Vagina (tissue), 2 donors: ENCODE data around the gene GUCY2F. TPM values are rescaled to one million over a fixed set of nuclear protein-coding genes. Genes with fewer than 3 reads are reported as not detected.

Source experiments
- DNase-seq, 2 donors: peaks; one replicate each; pipeline ENCODE4 v3.0.0-alpha.2; 2017; ENCODE audit errors: extremely low spot score in 2 of 2
- H3K27ac ChIP-seq: fragments of 200-600 bp; sonication (generic); one replicate; pipeline ENCODE4 v1.5.1; 2019
- H3K27me3 ChIP-seq: fragments of 200-600 bp; sonication (generic); one replicate; pipeline ENCODE4 v1.5.1; 2019
- H3K36me3 ChIP-seq, 2 donors: fragments of 200-600 bp; sonication (generic); one replicate each; pipeline ENCODE4 v1.5.1; 2017 to 2019
- H3K4me1 ChIP-seq: fragments of 200-600 bp; sonication (generic); one replicate; pipeline ENCODE4 v1.5.1; 2019
- H3K4me3 ChIP-seq, 2 donors: fragments of 200-600 bp; sonication (generic); 1 replicate in 1 of 2; 2 replicates in 1 of 2; pipeline ENCODE4 v1.5.1; 2016 to 2019
- H3K9me3 ChIP-seq: fragments of 200-600 bp; sonication (generic); one replicate; pipeline ENCODE4 v1.5.1; 2019
- CTCF ChIP-seq, 3 experiments: fragments of 450-650 bp in 2 of 3; fragments of 200-600 bp in 1 of 3; sonication (generic) in 1 of 3; IDR thresholded peaks; one replicate each; pipeline ENCODE4 v1.5.1; 2017 to 2019; ENCODE audit warnings: antibody characterized with exemption in 3 of 3, mild to moderate bottlenecking in 2 of 3, moderate library complexity in 2 of 3
- POLR2A ChIP-seq, 2 donors: fragments of 450-650 bp; IDR thresholded peaks; one replicate each; pipeline ENCODE4 v1.6.1; 2017; ENCODE audit warnings: antibody characterized with exemption in 2 of 2, mild to moderate bottlenecking in 2 of 2, moderate library complexity in 2 of 2
- POLR2AphosphoS5 ChIP-seq, 2 donors: sonication (generic); formaldehyde crosslinking; IDR thresholded peaks; one replicate each; pipeline ENCODE4 v1.9.0; 2017; ENCODE audit warnings: antibody characterized with exemption in 2 of 2, mild to moderate bottlenecking in 2 of 2, low read depth in 1 of 2; ENCODE audit not compliant: insufficient read depth in 1 of 2
- intact Hi-C: fragments of 100-400 bp; cut with DNase I; formaldehyde crosslinking; loops from one replicate; pipeline ENCODE4 v1.15.1; 2023
- total RNA-seq: library from RNA; depleted of rRNA; stranded (reverse); fragments of >200 nt; gene quantifications from one replicate; pipeline ENCODE4 v1.2.3, GENCODE V29; 2016

Gene GUCY2F
- total RNA-seq, 1 donor from 2014 or later = not detected

- Histone ChIP-seq H3K27ac (no peak overlapping the region), H3K9me3 (no peaks in the 10 kb centered on the region), H3K4me3 (no peak overlapping the region), H3K36me3 (no peaks in the 10 kb centered on the region), H3K4me1 (no peaks in the 10 kb centered on the region), H3K27me3 (no peaks in the 10 kb centered on the region)
- intact Hi-C loops = no loop called here
- TF ChIP-seq POLR2A (IDR thresholded peaks at IDR 0.05) (no peak), POLR2AphosphoS5 (IDR thresholded peaks at IDR 0.05; ENCODE audit: insufficient read depth in 1 of 2, low read depth in 1 of 2) (no peak), CTCF (IDR thresholded peaks at IDR 0.05) (no peak)
- no peak for DNase-seq
Observed at GRCh38 chrX:109346491-109346890, 135.4 kb downstream of the GUCY2F start.

GRCh38 chrX:109345856-109346255 lies 136.0 kb downstream of the GUCY2F start:
- Histone ChIP-seq H3K4me3 (no peak overlapping the region), H3K27ac (no peak overlapping the region), H3K4me1 (no peaks in the 10 kb centered on the region), H3K36me3 (no peaks in the 10 kb centered on the region), H3K9me3 (no peaks in the 10 kb centered on the region), H3K27me3 (no peaks in the 10 kb centered on the region)
- no peak for DNase-seq
- TF ChIP-seq CTCF (IDR thresholded peaks at IDR 0.05) = no peak
- no peak for TF ChIP-seq POLR2A (IDR thresholded peaks at IDR 0.05)
- TF ChIP-seq POLR2AphosphoS5 (IDR thresholded peaks at IDR 0.05; ENCODE audit: insufficient read depth in 1 of 2, low read depth in 1 of 2) = no peak
- intact Hi-C loops = no loop called here

GRCh38 chrX:109344678-109345077 lies 137.2 kb downstream of the GUCY2F start:
- H3K36me3 ChIP-seq = no peaks in the 10 kb centered on the region
- H3K27ac ChIP-seq = no peak overlapping the region
- DNase-seq = no peak
- no peaks in the 10 kb centered on the region for H3K27me3 ChIP-seq
- no peak overlapping the region for H3K4me3 ChIP-seq
- no peaks in the 10 kb centered on the region for H3K4me1 ChIP-seq
- intact Hi-C loops = no loop called here
- TF ChIP-seq POLR2AphosphoS5 (IDR thresholded peaks at IDR 0.05; ENCODE audit: insufficient read depth in 1 of 2, low read depth in 1 of 2) (no peak), CTCF (IDR thresholded peaks at IDR 0.05) (no peak), POLR2A (IDR thresholded peaks at IDR 0.05) (no peak)
- H3K9me3 ChIP-seq = no peaks in the 10 kb centered on the region

- Histone ChIP-seq H3K27me3 (no peaks in the 10 kb centered on the region), H3K27ac (no peak overlapping the region), H3K4me1 (no peaks in the 10 kb centered on the region), H3K4me3 (no peak overlapping the region), H3K36me3 (no peaks in the 10 kb centered on the region), H3K9me3 (no peaks in the 10 kb centered on the region)
- intact Hi-C loops = no loop called here
- TF ChIP-seq POLR2A (IDR thresholded peaks at IDR 0.05) = no peak
- TF ChIP-seq POLR2AphosphoS5 (IDR thresholded peaks at IDR 0.05; ENCODE audit: insufficient read depth in 1 of 2, low read depth in 1 of 2) = no peak
- TF ChIP-seq CTCF (IDR thresholded peaks at IDR 0.05) = no peak
- no peak for DNase-seq
Observed at GRCh38 chrX:109344101-109344500, 137.8 kb downstream of the GUCY2F start.

- Histone ChIP-seq H3K4me1 (no peaks in the 10 kb centered on the region), H3K27ac (no peak overlapping the region), H3K4me3 (no peak overlapping the region), H3K27me3 (no peaks in the 10 kb centered on the region), H3K36me3 (no peaks in the 10 kb centered on the region), H3K9me3 (no peaks in the 10 kb centered on the region)
- TF ChIP-seq POLR2A (IDR thresholded peaks at IDR 0.05) (no peak), POLR2AphosphoS5 (IDR thresholded peaks at IDR 0.05; ENCODE audit: insufficient read depth in 1 of 2, low read depth in 1 of 2) (no peak), CTCF (IDR thresholded peaks at IDR 0.05) (no peak)
- intact Hi-C loops = no loop called here
- no peak for DNase-seq
Observed at GRCh38 chrX:109343671-109344070, 138.2 kb downstream of the GUCY2F start.
